Neural cell (in vitro differentiated cells): Measurements from ENCODE around the gene CTNNB1.

Experiments
- EZH2 ChIP-seq: fragments of 200-600, 300-800 bp; shearing (Covaris generic), sonication (generic); IDR thresholded peaks from 2 replicates; pipeline ENCODE4 v1.6.1; 2014; ENCODE audit warnings: antibody characterized with exemption, low read length, borderline replicate concordance, mild to moderate bottlenecking; ENCODE audit not compliant: insufficient read depth, poor library complexity, severe bottlenecking
- TF ChIP-seq, protein P1 (sequence below): fragments of 450-650 bp; IDR thresholded peaks from 2 replicates; pipeline ENCODE4 v1.5.1; 2014; ENCODE audit warnings: antibody characterized with exemption, mild to moderate bottlenecking, moderate library complexity; ENCODE audit not compliant: poor library complexity, severe bottlenecking

DNA sequence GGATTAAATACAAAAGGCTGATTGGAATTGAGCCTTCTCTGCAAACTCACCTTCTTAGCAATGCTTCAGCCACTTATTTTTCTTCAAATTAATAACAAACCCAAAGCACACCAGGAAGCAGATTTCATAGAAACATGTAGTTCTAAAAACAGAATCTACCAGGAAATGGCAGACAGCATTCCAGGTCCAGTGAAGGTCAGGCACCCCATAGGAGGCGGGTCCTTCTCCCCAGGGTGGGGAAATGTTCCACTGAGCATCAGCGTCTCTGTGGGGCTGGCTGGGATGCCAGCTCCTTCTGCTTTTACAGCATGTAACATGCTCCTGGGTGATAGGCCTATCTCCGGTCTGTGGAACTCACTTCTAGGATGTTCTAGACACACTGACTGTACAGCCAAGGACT is 49.2 kb downstream of the CTNNB1 start:
- no peak for TF ChIP-seq EZH2
- TF ChIP-seq, protein P1, sequence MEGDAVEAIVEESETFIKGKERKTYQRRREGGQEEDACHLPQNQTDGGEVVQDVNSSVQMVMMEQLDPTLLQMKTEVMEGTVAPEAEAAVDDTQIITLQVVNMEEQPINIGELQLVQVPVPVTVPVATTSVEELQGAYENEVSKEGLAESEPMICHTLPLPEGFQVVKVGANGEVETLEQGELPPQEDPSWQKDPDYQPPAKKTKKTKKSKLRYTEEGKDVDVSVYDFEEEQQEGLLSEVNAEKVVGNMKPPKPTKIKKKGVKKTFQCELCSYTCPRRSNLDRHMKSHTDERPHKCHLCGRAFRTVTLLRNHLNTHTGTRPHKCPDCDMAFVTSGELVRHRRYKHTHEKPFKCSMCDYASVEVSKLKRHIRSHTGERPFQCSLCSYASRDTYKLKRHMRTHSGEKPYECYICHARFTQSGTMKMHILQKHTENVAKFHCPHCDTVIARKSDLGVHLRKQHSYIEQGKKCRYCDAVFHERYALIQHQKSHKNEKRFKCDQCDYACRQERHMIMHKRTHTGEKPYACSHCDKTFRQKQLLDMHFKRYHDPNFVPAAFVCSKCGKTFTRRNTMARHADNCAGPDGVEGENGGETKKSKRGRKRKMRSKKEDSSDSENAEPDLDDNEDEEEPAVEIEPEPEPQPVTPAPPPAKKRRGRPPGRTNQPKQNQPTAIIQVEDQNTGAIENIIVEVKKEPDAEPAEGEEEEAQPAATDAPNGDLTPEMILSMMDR = no peak
